BE2C (cell line): Measurements from ENCODE around the gene CFAP90.
A peak's percentile ranks its signal among the peaks of the same experiment; 100 is the strongest.

Source experiments
- DNase-seq: peaks from one replicate; pipeline ENCODE4 v3.0.0-alpha.2; 2020
- H3K27me3 ChIP-seq: fragments of 250-450 bp; sonication (Bioruptor Pico); 2 replicates; pipeline ENCODE4 v1.5.1; 2020; ENCODE audit warnings: mild to moderate bottlenecking
- H3K36me3 ChIP-seq: fragments of 250-450 bp; sonication (Bioruptor Pico); 2 replicates; pipeline ENCODE4 v1.5.1; 2020; ENCODE audit warnings: mild to moderate bottlenecking
- H3K4me1 ChIP-seq: fragments of 250-450 bp; sonication (Bioruptor Pico); 2 replicates; pipeline ENCODE4 v1.5.1; 2020
- H3K4me3 ChIP-seq: 2 replicates; pipeline ENCODE4 v1.5.1; 2011; ENCODE audit warnings: low read depth, low read length
- H3K9me3 ChIP-seq: fragments of 250-450 bp; sonication (Bioruptor Pico); 2 replicates; pipeline ENCODE4 v1.5.1; 2020
- TF ChIP-seq, protein P1 (sequence below): IDR thresholded peaks from 2 replicates; pipeline ENCODE4 v1.5.1; 2012; ENCODE audit warnings: mild to moderate bottlenecking, low read depth, low read length

Gene CFAP90

GRCh38 chr5:7814816-7815215, 36.1 kb downstream of the CFAP90 start:
- no peak for DNase-seq
- no peaks in the 10 kb centered on the region for H3K9me3 ChIP-seq
- H3K36me3 ChIP-seq, result no peaks in the 10 kb centered on the region
- TF ChIP-seq, protein P1, sequence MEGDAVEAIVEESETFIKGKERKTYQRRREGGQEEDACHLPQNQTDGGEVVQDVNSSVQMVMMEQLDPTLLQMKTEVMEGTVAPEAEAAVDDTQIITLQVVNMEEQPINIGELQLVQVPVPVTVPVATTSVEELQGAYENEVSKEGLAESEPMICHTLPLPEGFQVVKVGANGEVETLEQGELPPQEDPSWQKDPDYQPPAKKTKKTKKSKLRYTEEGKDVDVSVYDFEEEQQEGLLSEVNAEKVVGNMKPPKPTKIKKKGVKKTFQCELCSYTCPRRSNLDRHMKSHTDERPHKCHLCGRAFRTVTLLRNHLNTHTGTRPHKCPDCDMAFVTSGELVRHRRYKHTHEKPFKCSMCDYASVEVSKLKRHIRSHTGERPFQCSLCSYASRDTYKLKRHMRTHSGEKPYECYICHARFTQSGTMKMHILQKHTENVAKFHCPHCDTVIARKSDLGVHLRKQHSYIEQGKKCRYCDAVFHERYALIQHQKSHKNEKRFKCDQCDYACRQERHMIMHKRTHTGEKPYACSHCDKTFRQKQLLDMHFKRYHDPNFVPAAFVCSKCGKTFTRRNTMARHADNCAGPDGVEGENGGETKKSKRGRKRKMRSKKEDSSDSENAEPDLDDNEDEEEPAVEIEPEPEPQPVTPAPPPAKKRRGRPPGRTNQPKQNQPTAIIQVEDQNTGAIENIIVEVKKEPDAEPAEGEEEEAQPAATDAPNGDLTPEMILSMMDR, result no peak
- no peaks in the 10 kb centered on the region for H3K27me3 ChIP-seq
- no peaks in the 10 kb centered on the region for H3K4me1 ChIP-seq
- no peak overlapping the region for H3K4me3 ChIP-seq

DNA sequence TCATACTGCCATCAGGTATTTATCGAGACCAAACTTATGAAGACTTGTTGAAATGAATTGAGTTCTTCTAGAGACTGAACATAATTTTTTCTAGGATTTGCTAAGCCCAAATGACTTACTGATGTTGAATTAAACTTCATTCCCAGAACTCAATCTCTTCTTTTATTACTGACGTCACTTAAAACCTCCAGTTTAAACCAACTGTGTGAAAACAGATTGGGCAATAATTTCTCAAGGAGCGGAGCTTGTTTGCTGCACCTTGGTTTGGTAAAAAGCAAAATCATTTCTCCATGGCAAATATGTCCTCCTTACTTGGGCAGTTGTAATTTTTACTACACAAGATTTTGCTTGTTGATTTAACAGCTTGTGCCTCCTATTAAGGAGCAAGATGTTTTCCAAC, 37.4 kb downstream of the CFAP90 start:
- TF ChIP-seq, protein P1, result no peak
- no peak for DNase-seq
- Histone ChIP-seq H3K27me3 (no peaks in the 10 kb centered on the region), H3K36me3 (no peaks in the 10 kb centered on the region), H3K9me3 (no peaks in the 10 kb centered on the region), H3K4me1 (no peaks in the 10 kb centered on the region), H3K4me3 (no peak overlapping the region)

- Histone ChIP-seq H3K4me3 (no peak overlapping the region), H3K9me3 (no peaks in the 10 kb centered on the region), H3K27me3 (no peaks in the 10 kb centered on the region), H3K4me1 (no peaks in the 10 kb centered on the region), H3K36me3 (no peaks in the 10 kb centered on the region)
- no peak for DNase-seq
- TF ChIP-seq, protein P1, result no peak
Observed at GRCh38 chr5:7813007-7813406, 37.9 kb downstream of the CFAP90 start.

- no peaks in the 10 kb centered on the region for H3K9me3 ChIP-seq
- H3K4me3 ChIP-seq, result no peak overlapping the region
- TF ChIP-seq, protein P1, result no peak
- H3K27me3 ChIP-seq, result no peaks in the 10 kb centered on the region
- no peak for DNase-seq
- H3K4me1 ChIP-seq, result no peaks in the 10 kb centered on the region
- H3K36me3 ChIP-seq, result no peaks in the 10 kb centered on the region
Observed at GRCh38 chr5:7811715-7812114, 39.2 kb downstream of the CFAP90 start.

DNA sequence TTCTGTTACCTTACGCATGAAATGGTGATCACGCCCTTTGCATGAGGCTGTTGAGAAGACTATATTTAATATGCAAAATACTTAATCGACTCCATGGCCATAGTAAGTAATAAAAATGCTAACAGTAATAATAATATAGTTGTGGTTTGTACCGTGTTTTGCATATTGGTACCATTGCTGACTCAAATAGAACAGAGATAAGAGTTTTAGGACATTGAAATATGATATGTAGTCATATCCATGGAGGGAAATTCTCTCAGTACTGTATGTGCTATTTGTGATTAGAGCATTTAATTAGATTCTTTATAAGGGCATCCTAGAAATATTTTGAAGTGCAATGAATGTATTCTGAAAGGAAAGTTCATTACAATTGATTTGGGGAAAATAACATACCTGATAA, 41.9 kb downstream of the CFAP90 start:
- Histone ChIP-seq H3K9me3 (no peaks in the 10 kb centered on the region), H3K27me3 (no peaks in the 10 kb centered on the region), H3K36me3 (no peaks in the 10 kb centered on the region), H3K4me1 (no peaks in the 10 kb centered on the region), H3K4me3 (no peak overlapping the region)
- TF ChIP-seq, protein P1, result no peak
- no peak for DNase-seq

DNA sequence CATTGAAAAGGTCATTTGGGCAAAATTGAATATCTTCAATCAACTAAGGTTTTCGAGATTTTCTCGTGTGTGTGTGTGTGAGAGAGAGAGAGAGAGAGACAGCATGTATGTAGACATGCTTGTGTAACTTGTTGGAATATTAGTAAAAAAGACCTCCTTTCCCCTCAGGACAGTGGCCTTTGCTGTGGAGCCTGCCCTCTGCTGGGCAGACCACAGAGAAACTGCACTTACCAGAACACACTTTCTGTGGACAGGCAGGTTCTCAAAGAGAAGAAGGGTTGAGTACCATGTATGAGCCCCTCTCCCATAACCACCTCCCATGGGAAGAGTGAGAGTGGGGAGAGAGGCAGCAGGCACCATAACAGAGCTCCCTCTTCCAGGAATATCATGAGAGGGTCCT, 45.6 kb downstream of the CFAP90 start:
- DNase-seq, result no peak
- no peaks in the 10 kb centered on the region for H3K36me3 ChIP-seq
- H3K9me3 ChIP-seq, result no peaks in the 10 kb centered on the region
- H3K27me3 ChIP-seq, result no peaks in the 10 kb centered on the region
- no peaks in the 10 kb centered on the region for H3K4me1 ChIP-seq
- TF ChIP-seq, protein P1, result peak; percentile 46
- no peak overlapping the region for H3K4me3 ChIP-seq
